Upper lobe of left lung (tissue), 4 donors: ENCODE measurements around the gene AK9.

Source experiments
- CTCF ChIP-seq, 6 experiments: fragments of 450-650 bp in 4 of 6; fragments of 200-600 bp in 2 of 6; sonication (generic) in 2 of 6; IDR thresholded peaks; one replicate each; pipeline ENCODE4 v1.5.1; 2016 to 2019; ENCODE audit warnings: antibody characterized with exemption in 6 of 6
- EP300 ChIP-seq, 4 donors: sonication (generic); formaldehyde crosslinking; IDR thresholded peaks; one replicate each; pipeline ENCODE4 v1.5.1; 2017; ENCODE audit warnings: antibody characterized with exemption in 4 of 4, control low read depth in 2 of 4
- POLR2A ChIP-seq, 4 donors: fragments of 450-650 bp; IDR thresholded peaks; one replicate each; pipeline ENCODE4 v1.5.1; 2016 to 2017; ENCODE audit warnings: antibody characterized with exemption in 4 of 4, mild to moderate bottlenecking in 2 of 4

- TF ChIP-seq CTCF (IDR thresholded peaks at IDR 0.05), result no peak
- TF ChIP-seq EP300 (IDR thresholded peaks at IDR 0.05), result no peak
- TF ChIP-seq POLR2A (IDR thresholded peaks at IDR 0.05), result no peak
Measured at GRCh38 chr6:109452181-109452580, 238.8 kb downstream of the AK9 start.
